SK-N-DZ (cell line): ENCODE results near the gene MAB21L1.

Experiments used
- DNase-seq: peaks from one replicate; pipeline ENCODE4 v3.0.0-alpha.2; 2015; ENCODE audit warnings: low spot score

MAB21L1 gene

GRCh38 chr13:35479706-35480105, 3.2 kb upstream of the MAB21L1 start:
- no peak for DNase-seq

- DNase-seq, result peak; percentile 81
These were observed 2.6 kb upstream of the MAB21L1 start for GRCh38 chr13:35479038-35479492.

GRCh38 chr13:35478271-35479037, 2.0 kb upstream of the MAB21L1 start:
- peak; percentile 78 for DNase-seq

- peak; percentile 67 for DNase-seq
These were observed 977 bp upstream of the MAB21L1 start for GRCh38 chr13:35477386-35477946.

- peak; percentile 47 for DNase-seq
These were observed 1.1 kb downstream of the MAB21L1 start for GRCh38 chr13:35475212-35475959.

- no peak for DNase-seq
These were observed 1.8 kb downstream of the MAB21L1 start for GRCh38 chr13:35474496-35475211.

GRCh38 chr13:35473802-35474201, 2.7 kb downstream of the MAB21L1 start:
- DNase-seq, result no peak

- DNase-seq, result no peak
These were observed 3.2 kb downstream of the MAB21L1 start for GRCh38 chr13:35473206-35473775.

- peak; percentile 62 for DNase-seq
These were observed 4.1 kb downstream of the MAB21L1 start for GRCh38 chr13:35472323-35472881.

- peak; percentile 75 for DNase-seq
These were observed 4.7 kb downstream of the MAB21L1 start for GRCh38 chr13:35471706-35472322.

- peak; percentile 89 for DNase-seq
These were observed 5.5 kb downstream of the MAB21L1 start for GRCh38 chr13:35470671-35471661.

GRCh38 chr13:35469806-35470525, 6.5 kb downstream of the MAB21L1 start:
- DNase-seq, result no peak

- no peak for DNase-seq
These were observed 8.3 kb downstream of the MAB21L1 start for GRCh38 chr13:35468195-35468594.

- no peak for DNase-seq
These were observed 11.1 kb downstream of the MAB21L1 start for GRCh38 chr13:35465371-35465770.

GRCh38 chr13:35460061-35460460, 16.4 kb downstream of the MAB21L1 start:
- no peak for DNase-seq

- DNase-seq, result no peak
These were observed 19.2 kb downstream of the MAB21L1 start for GRCh38 chr13:35457258-35457657.

GRCh38 chr13:35455022-35455421, 21.5 kb downstream of the MAB21L1 start:
- DNase-seq, result no peak

- no peak for DNase-seq
These were observed 26.7 kb downstream of the MAB21L1 start for GRCh38 chr13:35449821-35450220.

- DNase-seq, result no peak
These were observed 28.0 kb downstream of the MAB21L1 start for GRCh38 chr13:35448465-35448864.
